ENCODE measurements around the gene NEDD9.

Gene NEDD9

DNA sequence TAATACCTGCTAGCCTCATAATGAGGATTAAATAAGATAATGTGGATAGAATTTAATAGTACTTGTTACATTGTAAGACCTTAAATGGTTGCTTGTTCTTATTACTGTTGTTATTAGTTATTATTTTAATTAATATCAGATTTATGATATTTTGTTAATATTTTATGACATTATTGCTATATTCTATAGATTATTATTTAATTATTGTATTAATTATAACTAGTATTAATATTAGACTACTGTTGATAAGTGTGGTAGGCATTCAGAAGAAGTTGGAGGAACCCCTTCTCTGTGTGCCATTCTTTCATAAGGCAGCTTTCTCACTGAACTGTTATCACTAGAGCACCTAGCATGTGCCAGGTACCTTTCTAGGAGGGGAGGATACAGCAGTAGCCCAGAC is 2.6 kb upstream of the NEDD9 start:
- in situ Hi-C loops (cut with MboI; ENCODE audit: low sequenced_read_pairs) = no loop called here

DNA sequence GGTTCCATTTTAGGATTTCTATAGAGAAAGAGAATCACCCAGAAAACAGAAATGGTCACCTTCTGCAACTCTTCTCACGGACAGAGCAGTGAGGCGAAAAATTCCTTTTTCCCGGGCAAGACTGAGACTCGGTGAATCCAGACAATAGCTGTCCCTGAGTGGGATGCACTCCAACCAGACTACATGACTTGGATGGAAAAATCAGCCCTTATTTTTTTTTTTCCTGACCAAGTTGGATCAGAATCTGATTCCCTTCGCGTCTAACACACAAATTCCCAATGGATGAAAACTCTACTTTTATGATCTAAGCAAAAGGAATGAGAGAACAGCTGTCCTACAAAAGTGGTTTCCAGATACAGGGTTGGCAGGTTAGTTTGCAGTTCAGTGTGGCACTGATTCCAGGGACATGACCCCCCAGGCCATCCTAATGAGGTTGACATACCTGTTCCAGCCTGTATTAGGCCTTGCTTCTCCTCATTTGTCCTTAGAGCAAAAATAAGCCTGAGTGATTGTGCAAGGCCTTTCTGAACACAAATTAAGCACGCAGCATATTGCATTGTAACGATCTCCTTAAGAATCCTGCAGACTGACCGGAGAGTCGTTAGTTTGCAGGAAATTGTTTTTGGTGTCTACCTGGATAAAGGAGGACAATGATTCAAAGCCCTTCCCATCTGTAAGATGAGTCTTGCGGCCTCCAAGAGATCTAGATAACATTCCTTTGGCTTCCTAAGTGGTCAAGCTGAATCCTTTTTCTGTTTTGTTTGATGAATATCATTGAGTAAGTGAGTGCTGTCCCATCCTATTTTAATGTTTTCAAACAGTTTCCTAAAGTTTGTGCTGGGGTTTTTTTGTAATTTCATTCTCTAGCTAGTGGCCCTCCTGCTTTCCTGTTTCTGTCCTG is 1.5 kb upstream of the NEDD9 start:
- in situ Hi-C loops (cut with MboI; ENCODE audit: low sequenced_read_pairs) = no loop called here

DNA sequence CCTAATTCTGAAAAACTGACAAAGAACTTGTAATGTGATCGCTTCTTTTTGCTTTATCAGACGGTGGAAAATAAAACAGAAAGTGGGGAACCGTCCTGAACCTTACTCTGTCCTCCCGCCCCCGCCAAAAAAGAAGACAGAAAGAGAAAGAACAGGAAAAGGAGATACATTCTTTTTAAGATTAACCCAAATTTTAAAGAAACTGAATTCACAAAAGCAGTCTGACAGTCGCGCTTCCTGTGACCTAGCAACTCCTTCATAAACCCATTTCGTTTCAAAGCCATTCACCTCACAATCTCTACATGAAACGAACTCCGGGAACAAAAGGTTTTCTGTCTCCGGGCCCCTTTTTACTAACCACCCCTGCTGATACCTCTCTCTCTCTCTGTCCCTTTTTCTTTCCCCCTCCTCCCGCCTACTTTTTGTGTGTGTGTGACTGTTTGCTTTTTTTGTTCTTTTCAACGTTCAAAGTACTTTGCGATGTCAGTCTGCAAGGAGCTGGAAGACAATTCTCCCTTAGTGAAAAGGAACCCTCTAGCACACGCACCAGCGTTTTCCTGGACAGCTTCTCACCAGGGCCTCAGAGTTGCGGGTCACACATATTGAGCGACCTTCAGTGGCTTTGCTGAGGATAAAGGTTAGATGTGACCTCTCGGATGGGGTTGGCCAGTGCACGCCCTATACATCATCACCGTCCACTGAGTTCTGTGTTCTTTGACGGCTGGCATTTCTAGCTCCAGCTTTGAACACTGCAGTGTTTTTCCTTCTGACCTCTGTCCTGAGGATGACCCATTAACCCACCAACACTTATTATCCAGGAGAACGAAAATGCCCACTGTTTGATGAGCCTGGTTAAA is 530 bp upstream of the NEDD9 start:
- in situ Hi-C loops (cut with MboI; ENCODE audit: low sequenced_read_pairs) = no loop called here

GRCh38 chr6:11231564-11232192 is 790 bp downstream of the NEDD9 start:
- in situ Hi-C loops (cut with MboI; ENCODE audit: low sequenced_read_pairs) = no loop called here

GRCh38 chr6:11231108-11231463 is 1.4 kb downstream of the NEDD9 start:
- in situ Hi-C loops (cut with MboI; ENCODE audit: low sequenced_read_pairs) = no loop called here

DNA sequence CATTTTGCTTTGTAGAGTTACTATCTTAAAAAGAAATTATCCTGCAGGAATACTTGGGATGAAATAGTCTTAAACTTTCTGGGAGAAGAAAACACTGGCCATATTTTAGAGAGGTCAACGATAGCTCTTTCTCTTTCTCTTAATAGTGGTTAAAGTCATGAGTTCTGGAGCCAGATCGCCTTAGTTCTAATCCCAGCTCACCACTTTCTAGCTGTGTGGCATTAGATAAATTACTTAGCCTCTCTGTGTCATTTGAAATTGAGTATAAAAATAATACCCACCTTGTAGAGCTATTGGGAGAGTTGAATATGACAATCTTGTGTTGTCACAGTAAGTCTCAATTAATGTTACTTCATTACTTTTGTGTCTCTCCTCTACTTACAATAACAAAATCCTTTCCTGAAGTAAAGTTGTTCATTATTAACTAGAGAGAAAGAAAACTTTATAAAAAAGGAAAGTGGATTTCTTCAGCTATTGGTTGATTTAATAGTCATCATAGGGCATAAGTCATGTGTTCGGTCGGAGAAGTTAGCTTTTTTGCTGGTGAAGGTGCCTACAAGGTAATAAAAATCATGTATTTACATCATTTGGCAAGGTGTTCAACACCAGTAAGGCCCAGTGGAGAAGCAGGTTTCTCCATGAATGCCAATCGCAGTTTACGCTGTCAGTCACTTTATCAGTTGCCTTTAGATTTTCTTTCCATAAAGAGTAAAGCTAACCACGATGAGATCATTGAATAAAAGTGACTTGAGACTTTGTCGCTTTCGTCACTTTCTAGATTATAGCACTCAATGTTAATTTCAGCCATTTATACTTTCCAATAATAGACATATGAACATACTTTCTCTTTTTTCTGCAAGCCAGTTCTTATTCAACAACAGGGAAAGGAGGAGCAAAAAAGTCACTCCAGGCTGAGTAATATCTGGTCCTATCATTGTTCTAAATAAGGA is 2.0 kb downstream of the NEDD9 start:
- in situ Hi-C loops (cut with MboI; ENCODE audit: low sequenced_read_pairs) = no loop called here

DNA sequence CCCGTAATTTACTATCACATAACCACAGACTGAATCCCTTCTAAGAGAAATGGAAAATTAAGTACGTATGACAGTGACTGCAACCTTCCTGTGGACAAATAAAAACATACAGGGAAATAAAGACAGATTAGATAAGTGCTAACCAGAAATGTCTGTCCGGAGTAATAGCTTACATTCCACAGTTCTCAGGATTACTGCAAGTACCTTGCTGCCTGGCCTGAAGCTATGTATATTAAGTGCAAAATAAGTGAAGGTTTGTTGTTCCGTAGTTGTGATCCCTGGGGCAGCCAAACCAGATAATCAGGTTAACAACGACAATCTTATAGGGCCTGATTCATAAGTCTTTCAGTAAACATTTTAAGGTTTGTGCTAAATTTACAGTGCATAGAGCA is 2.8 kb downstream of the NEDD9 start:
- in situ Hi-C loops (cut with MboI; ENCODE audit: low sequenced_read_pairs) = no loop called here

DNA sequence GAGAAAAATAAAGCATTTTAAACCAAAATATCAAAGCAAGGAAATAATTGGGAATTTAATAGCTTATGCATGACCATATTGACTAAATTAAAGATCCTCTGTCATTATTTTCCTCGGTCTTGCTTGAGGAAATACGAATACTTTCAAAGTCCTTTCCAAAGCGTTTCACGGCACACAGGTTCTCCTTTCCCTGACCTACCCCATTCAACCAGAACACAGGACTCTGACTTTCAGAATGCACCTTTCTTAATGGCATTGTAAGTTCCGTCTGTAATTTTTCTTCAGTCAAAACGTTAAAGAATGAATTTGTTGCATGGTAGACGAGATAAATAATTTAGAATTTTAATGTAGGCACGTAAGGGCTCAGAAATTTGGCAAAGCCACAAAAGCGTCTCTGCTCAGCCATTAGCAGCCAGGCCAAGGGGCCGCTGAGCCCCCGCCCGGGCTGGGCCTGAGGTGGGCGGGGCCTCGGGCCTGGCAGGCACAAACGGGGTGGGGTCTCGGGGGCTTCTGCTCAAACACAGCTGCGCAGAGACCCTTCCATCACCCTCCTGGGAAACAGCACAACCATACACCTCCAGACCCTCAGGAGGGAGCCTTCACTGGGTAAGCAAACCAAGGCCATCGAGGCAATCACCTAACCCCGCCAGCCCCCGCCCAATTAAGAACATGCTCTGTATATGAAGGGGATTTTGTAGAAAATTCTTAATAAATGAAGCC is 3.4 kb downstream of the NEDD9 start:
- in situ Hi-C loops (cut with MboI; ENCODE audit: low sequenced_read_pairs) = no loop called here

DNA sequence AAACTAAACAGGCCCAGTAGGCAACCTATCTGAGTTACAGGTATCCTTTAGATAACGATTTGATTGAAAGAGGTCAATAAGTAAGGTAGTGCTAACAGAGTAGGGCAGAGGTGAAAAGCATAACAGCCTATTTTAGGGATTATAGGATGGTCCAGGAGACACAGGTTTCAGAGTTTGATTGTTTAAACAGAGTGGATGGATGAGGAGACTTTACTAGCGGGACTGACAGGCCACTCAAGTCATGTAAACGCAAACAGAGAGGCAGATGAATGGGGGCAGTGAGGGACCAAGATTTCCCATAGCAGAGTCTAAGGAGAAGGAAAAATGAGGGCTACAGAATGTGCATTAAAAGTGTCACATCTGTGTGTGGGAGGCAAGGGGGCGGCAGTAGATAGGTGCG is 4.8 kb downstream of the NEDD9 start:
- in situ Hi-C loops (cut with MboI; ENCODE audit: low sequenced_read_pairs) = no loop called here

DNA sequence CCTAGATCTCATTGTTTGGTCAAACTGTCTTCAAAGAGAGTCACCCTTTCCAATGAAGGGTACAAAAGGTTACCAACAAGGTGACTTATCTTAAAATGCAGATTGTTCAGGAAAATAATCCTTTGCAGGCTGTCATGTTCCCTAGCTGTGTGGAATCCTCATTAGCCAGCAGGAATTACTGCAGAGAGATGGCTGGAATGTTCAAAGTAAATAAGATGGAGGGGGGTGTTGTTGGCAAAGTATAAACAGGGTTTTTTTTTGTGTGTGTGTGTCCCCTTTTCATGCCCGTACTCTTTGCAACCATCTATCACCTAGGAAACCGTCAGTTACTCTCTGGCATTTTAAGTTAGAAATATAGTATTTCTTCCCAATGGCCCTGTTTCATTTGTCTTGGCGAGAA is 6.5 kb downstream of the NEDD9 start:
- in situ Hi-C loops (cut with MboI; ENCODE audit: low sequenced_read_pairs) = no loop called here

DNA sequence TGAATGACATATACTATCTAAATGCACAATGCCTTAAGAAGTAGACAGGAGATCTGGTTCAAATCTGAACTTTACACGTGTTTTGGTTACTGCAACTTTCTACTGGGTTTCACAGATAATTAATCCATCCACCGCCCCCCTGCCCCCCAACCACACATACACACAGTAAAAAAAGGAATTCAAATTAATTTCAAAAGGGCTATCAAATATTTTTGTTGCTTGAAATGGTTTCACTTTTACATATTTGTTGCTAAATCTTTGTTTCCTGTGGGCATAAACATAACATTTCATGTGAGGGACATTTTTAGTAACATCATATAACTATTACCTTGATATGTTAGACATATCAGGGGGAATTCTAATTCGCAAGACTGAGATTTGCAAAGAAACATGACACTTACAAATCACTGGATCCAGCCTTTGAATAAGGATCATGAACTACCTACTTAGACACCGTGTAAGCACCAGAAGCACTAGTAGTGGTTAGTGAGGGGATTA is 7.5 kb downstream of the NEDD9 start:
- in situ Hi-C loops (cut with MboI; ENCODE audit: low sequenced_read_pairs) = no loop called here

DNA sequence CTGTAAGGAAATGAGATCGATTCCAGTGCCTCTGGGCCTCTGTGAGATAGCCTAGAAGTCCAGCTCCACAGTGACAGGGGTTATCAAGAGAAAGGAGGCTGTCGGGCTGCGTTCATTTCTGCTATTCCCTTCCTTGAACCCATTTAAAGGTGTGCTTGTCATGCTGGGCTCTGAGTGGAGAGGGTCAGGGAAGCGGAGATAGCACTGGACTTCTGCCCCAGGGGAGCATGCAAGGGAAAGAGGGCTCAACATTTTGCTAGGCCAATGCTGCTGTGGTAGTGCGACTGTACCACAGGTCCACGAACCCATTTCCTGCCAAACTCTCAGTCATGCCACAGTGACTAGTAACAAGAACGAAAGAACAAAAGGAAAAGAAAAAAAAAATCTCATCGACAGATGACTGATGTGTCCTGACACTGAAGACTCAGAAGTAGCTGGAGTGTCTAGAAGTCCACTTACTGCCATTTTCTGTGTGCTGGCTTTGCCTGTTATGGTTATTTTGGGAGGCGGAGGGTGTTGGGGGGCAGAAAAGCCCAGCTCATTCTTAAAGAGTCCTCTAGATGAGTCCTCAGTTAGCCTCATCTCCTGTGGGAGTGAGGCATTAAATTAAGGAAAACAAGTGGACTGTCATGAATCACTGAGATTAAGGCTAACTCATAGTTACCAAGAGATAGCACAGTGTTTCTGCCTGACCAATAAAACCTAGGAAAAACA is 8.1 kb downstream of the NEDD9 start:
- in situ Hi-C loops (cut with MboI; ENCODE audit: low sequenced_read_pairs) = no loop called here

- in situ Hi-C loops (cut with MboI; ENCODE audit: low sequenced_read_pairs) = no loop called here
These were observed 9.1 kb downstream of the NEDD9 start for GRCh38 chr6:11223286-11223864.

GRCh38 chr6:11222385-11223277 is 9.8 kb downstream of the NEDD9 start:
- in situ Hi-C loops (cut with MboI; ENCODE audit: low sequenced_read_pairs) = no loop called here

DNA sequence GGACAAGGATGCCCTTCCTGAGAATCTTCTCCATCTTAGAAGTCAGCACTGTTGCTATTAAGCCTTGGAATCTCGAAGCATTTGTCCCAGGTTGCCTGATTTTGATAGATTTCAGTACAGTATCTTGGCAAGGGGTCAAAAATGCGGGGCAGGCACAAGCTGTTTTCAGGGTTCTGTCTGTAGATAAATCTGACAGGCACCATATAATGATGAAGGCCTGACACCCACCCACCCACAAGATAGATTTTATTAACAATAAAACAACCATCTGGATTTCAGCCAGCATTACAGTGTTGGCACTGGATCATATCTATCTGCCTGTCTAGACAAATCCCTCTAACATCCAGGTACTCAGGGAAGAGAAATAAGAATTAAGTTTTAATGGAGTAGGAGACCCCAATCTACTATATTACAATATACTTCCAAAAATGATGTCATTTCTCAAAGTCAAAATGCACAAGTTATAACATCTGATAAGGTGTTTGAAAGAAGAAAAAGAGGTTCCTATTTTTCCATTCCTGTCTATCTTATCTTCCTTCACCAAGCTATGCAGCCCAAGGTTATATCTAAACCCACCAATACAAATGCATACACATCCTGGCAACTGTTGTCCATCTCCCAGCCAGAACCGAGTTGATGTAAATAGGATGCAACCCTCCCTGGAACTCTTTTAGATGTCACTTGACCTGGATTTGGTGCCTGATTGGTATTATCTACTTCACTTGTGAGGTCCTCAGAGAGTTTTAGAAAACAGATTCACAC is 10.7 kb downstream of the NEDD9 start:
- in situ Hi-C loops (cut with MboI; ENCODE audit: low sequenced_read_pairs) = no loop called here

- in situ Hi-C loops (cut with MboI; ENCODE audit: low sequenced_read_pairs) = no loop called here
These were observed 13.1 kb downstream of the NEDD9 start for GRCh38 chr6:11219400-11219834.

Data from HL-60/S4 treated with retinoic acid at 250 ng/mL for 4 days and 3 days (cell line).